K562 (cell line): ENCODE measurements around the gene POLE2. TPM values are rescaled to one million over a fixed set of nuclear protein-coding genes. Genes with fewer than 3 reads are reported as not detected.

Experiments used
- polyA plus RNA-seq, 8 experiments: library from polyadenylated mRNA; depleted of rRNA in 4 of 8; stranded (reverse) in 5 of 8; unstranded in 3 of 8; fragments of >200 nt; fragmentation: Nextera tagmentation in 2 of 8; fragmentation: Illumina TruSeq in 1 of 8; extraction: Ambion mirVana in 2 of 8; extraction: Trizol in 1 of 8; gene quantifications; 2 replicates each; pipeline versions ENCODE4 v1.2.1 to v1.2.3, GENCODE V29; 2011 to 2014; ENCODE audit warnings: inconsistent platforms in 1 of 8, missing spikeins in 1 of 8
- total RNA-seq, 7 experiments: library from RNA; depleted of rRNA in 6 of 7; stranded (reverse); fragments of >200 nt in 6 of 7; fragmentation: Illumina TruSeq in 2 of 7; extraction: Trizol in 2 of 7; gene quantifications; 2 replicates each; pipeline versions ENCODE4 v1.2.1 to v1.2.3, GENCODE V29; 2011 to 2021; ENCODE audit warnings: low replicate concordance in 1 of 7
- TF ChIP-seq, protein P1 (sequence below), 2 experiments: fragments of 450-650 bp; IDR thresholded peaks; 2 replicates each; pipeline ENCODE4 v1.6.1; 2016; ENCODE audit warnings: mild to moderate bottlenecking in 2 of 2, borderline replicate concordance in 1 of 2, low read depth in 1 of 2, moderate library complexity in 1 of 2

The POLE2 gene
- total and polyA plus RNA-seq, 9 of the 15 experiments (the other 6 are each of a cell fraction or from before 2014, with no cell fraction given), result 30.7 to 78.4 (median 55.4) TPM

DNA sequence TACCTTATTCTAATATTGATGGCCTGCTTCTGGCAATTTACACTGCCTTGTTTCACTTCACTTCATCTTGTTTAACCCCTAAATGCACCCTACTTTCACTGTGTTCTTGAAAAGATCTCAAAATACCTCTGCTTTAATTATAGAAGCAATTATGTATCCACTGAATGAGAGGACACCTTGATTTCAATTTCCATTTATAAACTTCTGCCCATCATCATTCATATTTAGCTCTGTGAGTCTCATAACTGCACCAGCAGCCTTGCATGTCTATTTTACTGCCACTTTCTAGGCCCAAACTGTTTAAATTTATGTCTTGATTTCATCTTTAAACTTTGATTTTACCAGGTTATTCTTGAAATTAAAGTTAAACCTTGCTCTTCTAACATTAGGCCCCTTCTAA lies 45.9 kb downstream of the POLE2 start (continued):
- TF ChIP-seq, protein P1, sequence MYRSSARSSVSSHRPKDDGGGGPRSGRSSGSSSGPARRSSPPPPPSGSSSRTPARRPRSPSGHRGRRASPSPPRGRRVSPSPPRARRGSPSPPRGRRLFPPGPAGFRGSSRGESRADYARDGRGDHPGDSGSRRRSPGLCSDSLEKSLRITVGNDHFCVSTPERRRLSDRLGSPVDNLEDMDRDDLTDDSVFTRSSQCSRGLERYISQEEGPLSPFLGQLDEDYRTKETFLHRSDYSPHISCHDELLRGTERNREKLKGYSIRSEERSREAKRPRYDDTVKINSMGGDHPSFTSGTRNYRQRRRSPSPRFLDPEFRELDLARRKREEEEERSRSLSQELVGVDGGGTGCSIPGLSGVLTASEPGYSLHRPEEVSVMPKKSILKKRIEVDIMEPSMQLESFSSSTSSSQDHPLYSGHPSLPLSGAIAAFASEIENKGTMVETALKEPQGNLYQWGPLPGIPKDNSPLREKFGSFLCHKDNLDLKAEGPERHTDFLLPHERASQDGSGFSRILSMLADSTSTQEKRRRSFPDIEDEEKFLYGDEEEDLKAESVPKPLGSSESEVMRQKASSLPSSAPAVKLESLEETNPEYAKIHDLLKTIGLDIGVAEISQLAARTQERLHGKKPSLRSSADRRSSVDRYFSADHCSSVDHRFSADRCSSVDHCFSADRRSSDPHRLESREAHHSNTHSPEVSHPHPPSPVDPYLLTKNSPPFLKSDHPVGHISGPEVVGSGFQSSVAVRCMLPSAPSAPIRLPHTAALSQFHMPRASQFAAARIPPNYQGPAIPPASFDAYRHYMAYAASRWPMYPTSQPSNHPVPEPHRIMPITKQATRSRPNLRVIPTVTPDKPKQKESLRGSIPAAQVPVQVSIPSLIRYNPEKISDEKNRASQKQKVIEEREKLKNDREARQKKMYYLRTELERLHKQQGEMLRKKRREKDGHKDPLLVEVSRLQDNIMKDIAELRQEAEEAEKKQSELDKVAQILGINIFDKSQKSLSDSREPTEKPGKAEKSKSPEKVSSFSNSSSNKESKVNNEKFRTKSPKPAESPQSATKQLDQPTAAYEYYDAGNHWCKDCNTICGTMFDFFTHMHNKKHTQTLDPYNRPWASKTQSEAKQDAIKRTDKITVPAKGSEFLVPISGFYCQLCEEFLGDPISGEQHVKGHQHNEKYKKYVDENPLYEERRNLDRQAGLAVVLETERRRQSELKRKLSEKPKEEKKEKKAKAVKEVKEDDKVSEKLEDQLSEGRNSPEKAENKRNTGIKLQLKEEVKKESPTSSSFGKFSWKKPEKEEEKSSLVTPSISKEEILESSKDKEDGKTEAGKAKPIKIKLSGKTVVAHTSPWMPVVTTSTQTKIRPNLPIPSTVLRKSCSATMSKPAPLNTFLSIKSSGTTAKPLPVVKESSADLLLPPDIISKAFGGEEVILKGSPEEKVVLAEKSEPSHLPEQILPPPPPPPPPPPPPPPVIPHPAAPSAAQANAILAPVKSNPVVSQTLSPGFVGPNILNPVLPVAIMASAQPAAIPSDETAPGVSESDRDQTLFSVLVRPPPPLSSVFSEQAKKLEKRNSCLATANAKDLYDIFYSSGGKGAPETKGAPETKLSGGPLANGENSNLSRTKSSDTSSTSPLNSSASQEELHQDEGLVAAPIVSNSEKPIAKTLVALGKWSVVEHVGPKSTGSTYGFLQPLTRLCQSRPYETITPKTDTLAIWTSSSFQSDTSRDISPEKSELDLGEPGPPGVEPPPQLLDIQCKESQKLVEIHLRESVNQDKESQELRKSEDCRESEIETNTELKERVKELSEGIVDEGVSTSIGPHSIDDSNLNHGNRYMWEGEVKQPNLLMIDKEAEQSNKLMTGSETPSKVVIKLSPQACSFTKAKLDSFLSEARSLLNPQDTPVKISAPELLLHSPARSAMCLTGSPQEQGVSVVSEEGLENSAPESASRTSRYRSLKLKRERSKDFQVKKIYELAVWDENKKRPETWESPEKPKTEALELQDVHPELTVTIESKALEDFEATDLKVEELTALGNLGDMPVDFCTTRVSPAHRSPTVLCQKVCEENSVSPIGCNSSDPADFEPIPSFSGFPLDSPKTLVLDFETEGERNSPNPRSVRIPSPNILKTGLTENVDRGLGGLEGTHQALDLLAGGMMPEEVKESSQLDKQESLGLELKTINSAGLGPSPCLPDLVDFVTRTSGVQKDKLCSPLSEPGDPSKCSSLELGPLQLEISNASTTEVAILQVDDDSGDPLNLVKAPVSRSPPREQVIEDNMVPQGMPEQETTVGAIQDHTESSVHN (IDR thresholded peaks at IDR 0.05; ENCODE audit: borderline replicate concordance in 1 of 2, low read depth in 1 of 2), result 0 out of 4 replicates have a peak, but pooled peaks of 1 of the 2 experiments have one; percentile 13
